Measurements from ENCODE around the gene CSE1L.
"Not testable (repeated sequence)": the region's sequence is repeated elsewhere in the genome, so short reads cannot be mapped to it uniquely, and the experiment has no call there.

CSE1L gene

DNA sequence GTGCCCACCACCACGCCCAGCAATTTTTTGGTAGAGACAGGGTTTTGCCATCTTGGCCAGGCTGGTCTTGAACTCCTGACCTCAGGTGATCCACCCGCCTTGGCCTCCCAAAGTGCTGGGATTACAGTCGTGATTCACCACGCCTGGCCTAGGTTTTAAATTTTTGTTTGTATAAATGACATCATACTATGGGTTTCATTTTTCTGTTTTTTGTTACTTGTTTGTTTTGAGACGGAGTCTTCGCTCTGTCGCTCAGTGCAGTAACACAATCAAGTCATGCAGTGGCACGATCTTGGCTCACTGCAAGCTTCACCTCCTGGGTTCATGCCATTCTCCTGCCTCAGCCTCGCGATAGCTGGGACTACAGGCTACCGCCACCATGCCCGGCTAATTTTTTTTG is 36.2 kb downstream of the CSE1L start:
- DNase-seq = not testable (repeated sequence)

DNA sequence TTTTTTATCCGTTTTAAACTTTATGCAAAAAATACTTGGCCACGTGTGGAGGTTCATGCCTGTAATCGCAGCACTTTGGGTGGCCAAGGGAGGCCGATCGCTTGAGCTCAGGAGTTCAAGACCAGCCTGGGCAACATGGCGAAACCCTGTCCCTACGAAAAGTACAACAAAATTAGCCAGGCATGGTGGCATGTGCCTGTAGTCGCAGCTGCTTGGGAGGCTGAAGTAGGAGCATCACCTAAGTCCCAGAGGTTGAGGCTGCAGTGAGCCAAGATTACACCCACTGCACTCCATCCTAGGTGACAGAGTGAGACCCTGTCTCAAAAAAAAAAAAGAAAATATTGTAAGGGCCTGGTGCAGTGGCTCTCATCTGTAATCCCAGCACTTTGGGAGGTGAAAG is 45.0 kb downstream of the CSE1L start:
- DNase-seq = no peak

DNA sequence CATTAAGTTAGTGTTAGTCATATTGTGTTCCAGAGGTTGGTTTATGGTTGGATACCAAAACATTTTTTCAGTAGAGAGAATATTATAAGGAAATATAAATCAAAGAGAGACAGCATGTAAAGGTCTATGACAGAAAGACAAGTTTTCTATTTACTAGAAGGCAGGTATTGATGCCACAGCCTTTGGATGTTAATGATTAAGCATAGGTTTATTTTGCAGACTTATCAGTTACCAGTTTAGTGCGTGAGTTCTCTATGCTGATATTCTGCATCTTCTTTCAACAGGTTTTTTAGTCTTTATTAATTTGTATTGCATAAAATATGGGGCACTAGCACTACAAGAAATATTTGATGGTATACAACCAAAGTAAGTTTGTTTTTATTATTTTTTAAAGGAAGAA is 45.6 kb downstream of the CSE1L start:
- no peak for DNase-seq

DNA sequence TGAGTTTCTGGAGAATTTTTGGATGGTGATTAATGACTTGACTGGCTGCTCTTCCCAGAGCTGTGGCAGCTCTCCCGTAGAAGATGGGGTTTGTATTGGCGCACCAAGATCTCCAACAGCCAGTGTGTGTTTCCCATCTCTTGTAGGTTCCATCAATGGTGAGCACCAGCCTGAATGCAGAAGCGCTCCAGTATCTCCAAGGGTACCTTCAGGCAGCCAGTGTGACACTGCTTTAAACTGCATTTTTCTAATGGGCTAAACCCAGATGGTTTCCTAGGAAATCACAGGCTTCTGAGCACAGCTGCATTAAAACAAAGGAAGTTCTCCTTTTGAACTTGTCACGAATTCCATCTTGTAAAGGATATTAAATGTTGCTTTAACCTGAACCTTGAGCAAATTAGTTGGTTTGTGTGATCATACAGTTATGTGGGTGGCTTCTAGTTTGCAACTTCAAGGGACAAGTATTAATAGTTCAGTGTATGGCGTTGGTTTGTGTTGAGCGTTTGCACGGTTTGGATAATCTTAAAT is 50.2 kb downstream of the CSE1L start:
- DNase-seq = no peak

DNA sequence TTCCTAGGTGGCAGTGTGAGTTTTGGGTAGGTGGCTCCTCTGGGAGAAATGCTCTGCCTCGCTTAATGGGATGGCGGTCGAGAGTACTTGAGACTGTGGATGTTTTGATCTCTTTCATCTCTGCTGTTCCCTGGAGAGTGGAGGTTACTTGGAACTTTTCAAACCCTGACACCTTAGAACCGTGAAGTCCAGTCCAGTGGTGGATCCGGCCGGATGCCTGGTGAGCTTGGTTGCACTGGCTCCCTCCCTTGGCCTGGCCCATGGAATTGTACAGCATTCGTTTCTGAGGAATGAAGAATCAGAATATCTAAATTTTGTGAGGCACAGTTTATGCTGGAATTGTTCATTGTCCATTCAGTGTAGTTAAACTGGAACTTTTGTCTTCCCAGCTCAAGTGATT is 51.0 kb downstream of the CSE1L start:
- DNase-seq = no peak

DNA sequence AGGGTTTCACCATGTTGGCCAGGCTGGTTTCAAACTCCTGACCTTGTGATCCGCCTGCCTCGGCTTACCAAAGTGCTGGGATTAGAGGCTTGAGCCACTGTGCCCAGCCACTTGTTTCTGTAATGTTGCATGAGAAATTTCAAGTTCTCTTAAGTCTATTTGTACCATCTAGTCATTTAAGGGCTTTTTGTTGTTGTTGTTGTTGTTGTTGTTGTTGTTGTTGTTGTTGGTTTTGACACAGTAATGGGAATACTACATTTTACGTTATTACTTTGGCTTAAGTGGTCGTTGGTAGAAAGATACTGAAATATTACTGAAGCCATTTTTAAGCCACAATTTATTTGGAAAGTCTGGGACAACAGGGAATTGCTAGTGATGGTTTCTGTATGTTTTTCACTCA is 52.0 kb downstream of the CSE1L start:
- no peak for DNase-seq

DNA sequence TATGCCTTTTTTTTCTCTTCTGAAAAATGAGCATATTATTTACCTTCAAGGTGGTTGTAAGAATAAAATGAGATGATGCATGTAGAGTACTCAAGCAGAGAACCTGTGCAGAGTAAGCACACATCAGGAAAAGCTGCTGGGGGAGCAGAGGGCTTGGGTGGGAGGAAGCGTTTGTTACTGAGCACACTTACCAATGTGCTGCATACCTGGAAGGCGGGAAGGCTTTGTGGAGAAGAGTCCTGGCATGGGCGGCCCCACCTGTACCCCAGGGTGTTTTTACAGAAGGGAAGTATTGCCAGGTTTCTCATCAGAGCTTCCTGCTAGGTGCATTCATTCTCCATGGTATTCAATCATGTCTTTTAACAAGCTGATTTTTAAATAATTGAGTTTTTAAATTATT is 52.9 kb downstream of the CSE1L start:
- no peak for DNase-seq

DNA sequence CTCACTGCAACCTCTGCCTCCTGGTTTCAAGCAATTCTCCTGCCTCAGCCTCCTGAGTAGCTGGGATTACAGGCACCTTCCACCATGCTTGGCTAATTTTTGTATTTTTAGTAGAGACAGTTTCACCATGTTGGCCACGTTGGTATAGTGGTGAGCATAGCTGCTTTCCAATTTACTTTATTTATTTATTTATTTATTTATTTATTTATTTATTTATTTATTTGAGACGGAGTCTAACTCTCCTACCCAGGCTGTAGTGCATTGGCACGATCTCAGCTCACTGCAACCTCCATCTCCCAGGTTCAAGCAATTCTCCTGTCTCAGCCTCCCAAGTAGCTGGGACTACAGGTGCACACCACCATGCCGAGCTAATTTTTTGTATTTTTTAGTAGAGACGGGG is 54.2 kb downstream of the CSE1L start:
- DNase-seq = not testable (repeated sequence)

DNA sequence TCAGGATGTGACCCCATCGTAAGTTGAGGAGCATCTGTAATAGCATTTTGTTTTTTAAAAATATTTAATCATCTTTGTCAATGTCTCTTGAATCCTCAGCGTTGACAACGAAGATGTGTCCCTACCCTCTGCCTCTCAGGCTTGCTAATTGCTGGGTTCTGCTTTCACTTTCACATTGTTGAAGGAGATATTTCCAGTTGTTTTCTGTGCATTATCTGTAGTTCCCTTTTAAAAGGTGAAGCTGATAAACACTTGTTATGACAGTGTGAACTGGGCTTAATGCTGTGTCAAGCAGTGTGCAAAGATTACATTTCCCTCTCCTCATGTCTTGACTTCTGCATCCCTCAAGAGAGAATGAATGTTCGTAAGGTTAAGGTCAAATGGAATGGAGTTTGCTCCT is 54.9 kb downstream of the CSE1L start:
- no peak for DNase-seq

DNA sequence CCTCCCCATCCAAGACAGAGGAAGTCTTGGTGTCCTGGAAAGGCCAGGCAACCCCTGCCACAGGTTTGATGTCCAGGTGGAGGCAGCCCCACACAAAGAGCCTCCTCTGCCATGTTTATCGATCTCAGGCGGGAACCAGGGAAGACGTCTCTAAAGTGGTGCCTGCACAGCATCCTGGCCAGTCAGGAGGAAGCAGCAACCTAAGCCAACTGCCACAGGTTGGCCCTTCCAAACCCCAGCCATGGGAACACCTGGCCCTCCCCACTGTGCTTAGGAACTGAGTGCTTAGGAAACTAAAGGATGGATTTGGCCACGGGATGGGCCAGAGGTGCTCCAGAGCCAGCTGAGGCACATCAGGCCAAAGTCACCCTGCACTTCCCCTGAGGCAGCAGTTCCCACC is 56.9 kb downstream of the CSE1L start:
- DNase-seq = no peak

DNA sequence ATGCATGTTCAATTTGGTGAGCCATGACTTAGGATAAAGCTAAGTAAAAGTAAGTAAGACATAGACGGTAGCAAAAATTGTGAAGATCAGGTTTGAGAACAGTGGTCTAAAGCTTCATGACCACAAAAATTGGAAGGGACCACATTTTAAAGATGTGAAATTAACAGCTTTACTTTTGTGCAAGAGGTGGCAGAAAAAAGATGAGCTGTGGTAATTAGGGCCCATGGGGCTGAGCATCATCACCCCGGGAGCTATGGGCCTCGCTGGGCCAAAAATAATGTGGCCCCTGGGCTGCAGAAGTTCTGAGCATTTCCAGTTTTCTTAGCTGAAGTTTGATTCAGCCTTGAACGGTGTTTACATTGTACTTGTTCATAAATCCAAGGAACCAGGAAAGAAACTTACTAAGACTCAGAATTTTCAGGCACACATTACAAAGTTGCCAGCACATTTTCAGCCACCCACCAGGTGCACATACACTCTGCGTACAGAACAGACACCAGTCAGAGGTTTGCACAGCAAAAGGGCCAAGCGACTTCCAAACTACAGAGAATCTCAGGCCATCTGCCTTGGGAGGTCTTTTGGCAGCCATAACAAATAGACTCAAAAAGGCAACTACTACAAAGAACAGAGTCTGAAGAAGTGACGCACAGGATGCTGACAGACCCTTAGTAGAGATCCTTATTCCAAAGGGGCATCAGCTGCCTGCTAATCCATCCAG is 57.7 kb downstream of the CSE1L start:
- no peak for DNase-seq

DNA sequence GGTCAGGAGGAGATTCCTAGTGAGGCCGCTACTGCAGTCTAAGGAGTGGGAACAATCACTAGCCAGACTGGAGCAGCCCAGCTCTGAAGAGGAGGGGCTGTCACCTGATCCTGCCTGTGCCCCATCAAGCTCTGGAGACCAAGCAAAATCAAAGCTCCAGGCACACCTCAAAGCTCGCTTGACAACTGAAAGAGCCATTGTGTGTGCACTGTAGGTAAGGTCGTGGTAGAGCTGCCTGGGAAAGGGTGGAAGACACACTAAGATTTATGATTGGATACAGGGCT is 58.2 kb downstream of the CSE1L start:
- no peak for DNase-seq

DNA sequence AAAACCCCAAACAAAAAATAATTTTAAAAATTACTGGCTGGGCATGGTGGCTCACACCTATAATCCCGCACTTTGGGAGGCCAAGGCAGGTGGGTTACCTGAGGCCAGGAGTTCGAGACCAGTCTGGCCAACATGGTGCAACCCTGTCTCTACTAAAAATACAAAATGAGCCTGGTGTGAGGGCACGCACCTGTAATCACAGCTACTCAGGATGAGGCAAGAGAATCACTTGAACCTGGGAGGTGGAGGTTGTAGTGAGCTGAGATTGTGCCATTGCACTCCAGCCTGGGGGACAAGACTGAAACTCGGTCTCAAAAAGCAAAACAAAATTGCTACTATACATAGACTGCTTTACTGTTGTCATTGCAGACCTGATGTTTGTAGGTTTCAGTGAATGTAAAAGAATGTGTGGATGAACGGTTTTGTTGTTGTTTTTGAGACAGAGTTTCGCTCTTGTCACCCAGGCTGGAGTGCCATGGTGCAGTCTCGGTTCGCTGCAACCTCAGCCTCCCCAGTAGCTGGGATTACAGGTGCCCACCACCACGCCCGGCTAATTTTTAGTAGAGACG is 59.0 kb downstream of the CSE1L start:
- not testable (repeated sequence) for DNase-seq

DNA sequence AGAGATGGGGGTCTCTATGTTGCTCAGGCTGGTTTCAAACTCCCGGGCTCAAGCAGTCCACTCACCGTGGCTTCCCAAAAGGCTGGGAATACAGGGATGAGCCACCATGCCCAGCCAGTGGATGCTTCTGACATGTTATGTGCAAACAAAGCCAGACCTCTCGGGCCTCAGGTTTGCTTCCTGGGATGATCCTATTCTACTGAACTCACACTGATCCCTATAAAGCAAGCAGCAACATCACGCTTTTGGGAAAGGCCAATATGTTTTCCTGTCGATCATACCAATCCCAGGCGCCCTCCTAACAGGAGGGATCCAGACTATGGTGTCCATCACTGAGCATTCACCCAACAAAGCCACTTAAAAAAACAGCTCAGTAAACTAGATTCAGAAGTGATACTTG is 60.2 kb downstream of the CSE1L start:
- no peak for DNase-seq

DNA sequence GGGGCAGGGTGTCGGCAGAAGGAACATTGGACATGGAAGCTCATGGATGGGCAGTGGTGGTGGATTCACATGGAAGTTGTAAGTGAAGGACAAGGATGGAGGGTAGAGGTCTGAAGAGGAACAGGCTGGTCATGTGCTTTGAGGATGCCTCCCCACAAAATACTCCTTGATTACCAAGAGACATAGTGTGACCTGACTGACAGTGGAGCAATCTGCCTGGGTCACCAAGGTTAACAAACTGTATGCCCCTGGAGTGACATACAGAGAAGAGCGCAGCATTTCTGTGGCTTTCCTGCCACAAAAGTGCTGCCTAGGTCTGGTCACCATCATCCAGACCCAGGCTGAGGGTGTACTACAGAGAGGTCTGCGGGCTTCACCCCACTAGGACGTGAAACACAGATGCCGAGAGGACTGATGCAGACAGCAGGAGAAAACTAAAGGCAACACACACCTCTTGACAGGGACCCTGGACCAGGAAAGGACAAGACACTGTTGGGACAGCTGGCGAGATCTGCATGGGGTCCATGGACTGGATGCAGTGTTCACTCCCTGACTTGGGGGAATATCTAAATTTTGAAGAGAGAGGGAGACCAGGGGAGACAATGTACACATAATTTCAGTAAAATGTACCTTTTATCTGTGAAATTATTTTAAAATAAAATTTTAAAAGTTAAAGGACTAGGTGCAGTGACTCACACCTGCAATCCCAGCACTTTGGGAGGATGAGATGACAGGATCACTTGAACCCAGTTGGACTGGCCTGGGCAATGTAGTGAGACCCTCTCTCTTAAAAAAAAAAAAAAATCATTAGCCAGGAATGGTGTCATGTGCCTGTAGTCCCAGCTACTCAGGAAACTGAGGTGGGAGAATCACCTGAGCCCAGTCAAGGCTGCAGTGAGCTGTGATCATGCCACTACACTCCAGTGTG is 64.9 kb downstream of the CSE1L start:
- no peak for DNase-seq

DNA sequence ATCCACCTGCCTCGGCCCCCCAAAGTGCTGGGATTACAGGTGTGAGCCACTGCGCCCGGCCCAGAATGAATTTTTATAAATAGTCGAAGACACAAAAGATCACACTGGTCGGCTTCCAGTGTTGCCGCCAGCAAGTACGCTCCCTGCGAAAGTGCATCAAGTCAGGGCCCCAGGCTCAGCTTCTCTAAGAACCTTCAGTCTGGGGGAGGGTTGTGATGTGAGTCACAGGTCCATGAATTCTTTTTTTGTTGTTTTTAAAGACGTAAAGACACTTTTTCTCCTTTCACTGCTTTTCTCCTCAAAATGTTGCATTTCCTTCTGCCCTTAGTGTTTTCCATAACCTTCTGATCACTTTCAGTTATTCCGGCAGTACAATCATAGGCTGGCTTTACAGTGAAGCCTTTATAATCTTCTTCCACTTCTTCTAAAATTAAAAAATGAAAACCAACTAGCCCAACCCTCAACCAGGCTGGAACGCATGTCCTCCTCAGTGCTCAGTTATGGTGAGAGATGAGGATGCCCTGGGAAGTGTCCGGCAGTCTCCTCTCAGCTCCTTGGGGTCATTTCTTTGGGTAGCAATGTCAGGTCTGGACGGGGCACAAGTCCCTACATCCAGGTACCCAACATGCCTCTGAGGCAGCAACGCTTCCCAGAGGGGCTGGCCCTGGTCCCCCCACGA is 66.6 kb downstream of the CSE1L start:
- no peak for DNase-seq

DNA sequence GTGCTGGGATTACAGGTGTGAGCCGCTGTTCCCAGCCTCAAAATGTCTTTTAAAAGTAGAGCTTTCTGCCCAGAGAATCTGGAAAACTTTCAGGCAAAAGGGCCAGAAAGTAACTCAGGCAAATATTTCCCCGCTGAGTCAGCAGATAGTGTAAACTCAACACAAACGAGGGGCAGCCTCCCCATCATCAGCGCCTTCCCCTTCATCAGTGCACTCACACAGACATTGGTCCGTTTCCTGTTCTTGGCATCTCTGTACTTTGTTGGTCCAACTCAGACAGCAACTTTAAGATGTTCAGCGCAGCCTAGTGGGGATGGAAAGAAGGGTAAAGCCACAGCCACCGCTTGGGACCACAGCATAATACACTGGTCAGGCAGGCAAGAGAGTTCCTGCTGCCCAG is 69.5 kb downstream of the CSE1L start:
- no peak for DNase-seq

DNA sequence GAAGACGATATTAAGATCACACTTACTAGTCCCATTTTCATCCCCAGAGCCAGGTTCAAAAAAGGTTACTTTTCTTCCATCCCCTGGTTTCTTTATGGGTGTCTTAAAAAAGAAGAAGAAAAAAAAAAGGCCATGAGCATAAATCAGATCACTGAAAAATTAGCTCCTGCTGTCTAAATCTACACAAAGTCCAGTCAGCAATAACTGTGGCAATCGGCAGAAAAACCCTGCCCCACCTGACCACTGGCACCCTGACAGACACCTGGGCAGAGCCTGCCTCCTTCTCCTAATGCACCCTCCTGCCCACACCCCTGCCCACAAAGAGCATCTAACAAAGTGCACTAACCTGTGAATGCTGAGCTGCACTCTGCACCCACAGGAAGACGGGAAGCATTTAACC is 72.2 kb downstream of the CSE1L start:
- no peak for DNase-seq

DNA sequence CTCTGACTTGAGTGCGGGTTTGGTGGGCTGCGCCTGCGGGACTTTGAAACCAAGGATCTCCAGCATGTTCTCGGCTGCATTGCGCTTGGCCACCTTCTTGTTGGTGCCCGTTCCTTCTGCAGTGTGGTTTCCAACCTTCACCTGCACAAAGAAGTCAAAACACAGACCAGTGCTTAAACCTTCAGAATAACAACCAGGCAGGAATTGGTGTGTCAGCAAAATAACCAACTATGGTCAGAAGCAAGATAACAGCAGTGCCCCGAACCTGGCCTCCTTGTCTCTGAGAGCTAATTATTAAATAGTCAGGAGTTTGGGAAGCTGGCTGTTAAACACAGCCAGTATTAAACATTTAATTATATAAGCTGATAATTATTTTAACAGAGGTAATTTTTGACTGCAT is 73.9 kb downstream of the CSE1L start:
- no peak for DNase-seq

DNA sequence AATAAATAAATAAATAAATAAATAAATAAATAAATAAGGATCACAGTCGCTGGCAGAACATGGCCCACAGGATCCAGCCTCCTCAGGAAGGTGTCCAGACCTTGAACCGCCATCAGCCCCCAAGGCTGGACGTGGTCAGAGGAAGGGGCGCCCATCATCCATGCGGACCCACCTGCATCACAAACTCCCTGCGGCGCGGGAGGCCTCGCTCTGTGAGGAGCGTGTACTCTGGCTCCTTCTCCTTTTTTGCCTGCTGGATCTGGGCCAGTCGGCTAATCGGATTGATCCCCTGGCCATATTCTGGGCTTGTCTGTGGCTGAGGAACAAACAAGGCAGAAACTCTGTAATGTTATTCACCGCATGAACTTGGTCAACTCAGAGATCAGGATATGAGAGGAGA is 76.8 kb downstream of the CSE1L start:
- DNase-seq = no peak

DNA sequence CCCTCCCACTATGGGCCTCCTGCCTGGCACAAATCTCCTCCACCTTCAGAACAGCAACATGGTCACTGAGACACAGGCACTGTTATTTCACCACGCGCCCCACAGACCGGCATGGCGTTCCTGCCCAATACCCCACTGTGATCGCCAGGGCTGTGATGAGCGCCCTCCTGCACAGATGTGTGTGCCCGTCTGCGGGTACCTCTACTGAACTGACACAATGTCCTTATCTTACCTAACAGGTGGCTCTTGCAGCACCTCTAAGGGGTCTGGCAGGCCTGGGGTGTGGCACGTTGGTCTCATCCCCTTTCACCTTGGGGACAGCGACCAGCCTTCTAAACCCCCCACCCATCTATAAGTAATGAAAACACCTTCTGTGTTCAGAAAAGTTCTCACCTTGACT is 77.9 kb downstream of the CSE1L start:
- no peak for DNase-seq

DNA sequence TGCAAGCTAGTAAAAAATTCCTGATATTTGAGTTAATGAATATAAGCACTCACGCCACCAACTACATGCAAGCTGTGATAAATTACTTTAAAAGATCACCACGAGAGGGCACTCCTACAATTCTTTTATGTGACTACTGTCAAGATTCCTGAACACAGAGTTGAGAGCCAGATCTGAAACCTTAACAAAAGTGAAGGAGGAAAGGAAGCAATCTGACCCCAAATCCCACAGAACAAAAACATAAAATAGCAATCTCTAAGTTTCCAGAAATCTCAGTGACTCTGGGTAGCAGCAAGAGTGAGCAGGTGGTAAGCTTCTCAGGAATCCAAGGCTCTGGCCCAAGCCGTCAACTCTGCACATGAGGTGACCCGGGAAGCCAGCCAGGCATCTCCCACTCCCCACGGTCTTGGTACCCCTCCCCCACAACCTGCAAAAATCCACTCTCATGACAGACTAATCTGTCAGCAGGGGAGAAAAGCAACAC is 86.9 kb downstream of the CSE1L start:
- DNase-seq = no peak

DNA sequence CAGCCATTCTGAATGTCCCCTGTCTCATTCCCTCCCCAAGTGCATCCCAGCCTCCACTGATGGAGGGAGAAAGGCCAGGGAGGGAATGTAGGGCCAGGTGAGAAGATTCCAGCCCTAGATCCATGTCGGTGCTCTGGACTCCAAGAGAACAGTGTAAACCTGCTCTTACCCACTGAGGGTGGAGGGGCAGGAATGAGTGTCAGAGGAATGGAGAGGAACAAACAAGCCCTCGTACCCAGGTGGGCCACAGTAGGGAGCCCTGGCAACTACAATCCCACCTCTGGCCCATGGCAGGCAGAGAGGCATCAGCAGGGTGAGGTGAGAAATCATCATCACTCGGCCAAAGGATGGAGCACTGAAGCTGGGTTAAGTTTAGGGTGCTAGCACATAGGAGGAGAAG is 87.5 kb downstream of the CSE1L start:
- DNase-seq = no peak
